Brain microvascular endothelial cell (primary cell): Measurements from ENCODE around the gene DSEL.

Experiments
- DNase-seq: peaks from one replicate; pipeline ENCODE4 v3.0.0-alpha.2; 2020
- H3K27ac ChIP-seq: fragments of 250-450 bp; sonication (Bioruptor Pico); 2 replicates; pipeline ENCODE4 v1.5.1; 2020; ENCODE audit warnings: mild to moderate bottlenecking, moderate library complexity
- H3K27me3 ChIP-seq: fragments of 250-450 bp; sonication (Bioruptor Pico); replicated peaks from 2 replicates; pipeline ENCODE4 v1.5.1; 2020; ENCODE audit warnings: mild to moderate bottlenecking
- H3K36me3 ChIP-seq: fragments of 250-450 bp; sonication (Bioruptor Pico); replicated peaks from 2 replicates; pipeline ENCODE4 v1.5.1; 2020; ENCODE audit warnings: mild to moderate bottlenecking
- H3K4me3 ChIP-seq: 2 replicates; pipeline ENCODE4 v1.5.1; 2011; ENCODE audit warnings: low read depth, mild to moderate bottlenecking, control low read depth, low read length, moderate library complexity
- in situ Hi-C: cut with HindIII; loops from 2 replicates; pipeline ENCODE4 v1.10.0; 2017; ENCODE audit warnings: low sequenced_read_pairs, low pct_ligation_motif_present
- TF ChIP-seq, protein P1 (sequence below): IDR thresholded peaks from 2 replicates; pipeline ENCODE4 v1.5.1; 2011; ENCODE audit warnings: low read depth, mild to moderate bottlenecking, moderate library complexity, low read length, control low read depth, inconsistent platforms; ENCODE audit errors: missing control alignments

DSEL gene

DNA sequence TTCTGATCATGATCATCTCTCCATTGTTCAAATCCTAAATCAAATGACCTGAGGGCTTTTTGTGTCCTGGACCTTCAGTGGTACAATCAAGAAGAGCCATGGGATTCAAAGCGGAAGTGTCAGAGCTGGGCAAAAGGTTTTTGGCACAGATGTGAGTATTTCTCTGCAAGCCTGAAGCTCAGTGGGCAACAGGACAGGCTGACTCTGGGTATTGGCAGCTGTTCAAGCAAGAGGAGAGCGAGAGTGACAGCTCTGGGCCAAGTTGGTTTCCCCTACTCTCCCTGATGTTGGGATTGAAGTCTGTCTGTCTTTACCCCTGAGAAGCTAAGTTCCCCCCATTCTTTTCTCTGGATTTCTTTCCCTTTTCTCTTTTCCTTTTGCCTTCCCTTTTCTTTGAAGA lies 33.3 kb downstream of the DSEL start:
- H3K27me3 ChIP-seq, result no peaks in the 10 kb centered on the region
- in situ Hi-C loops, result no loop called here

DNA sequence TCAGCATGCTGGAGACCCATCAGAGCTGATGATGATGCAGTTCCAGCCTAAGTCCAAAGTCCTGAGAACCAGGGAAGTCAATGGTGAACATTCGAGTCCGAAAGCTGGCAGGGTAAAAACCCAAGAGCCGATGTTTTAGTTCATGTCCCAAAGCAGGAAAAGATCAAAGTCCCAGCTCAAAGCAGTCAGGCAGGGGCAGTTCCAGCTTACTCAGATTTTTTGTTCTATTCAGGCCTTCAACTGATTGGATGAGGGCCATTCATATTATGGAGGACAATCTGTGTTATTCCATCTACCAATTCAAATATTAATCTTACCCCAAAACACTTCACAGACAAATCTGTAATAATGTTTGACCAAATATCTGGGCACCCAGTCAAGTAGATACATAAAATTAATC lies 38.3 kb downstream of the DSEL start:
- H3K27ac ChIP-seq, result no peak overlapping the region
- H3K4me3 ChIP-seq, result no peak overlapping the region
- H3K36me3 ChIP-seq, result no peaks in the 10 kb centered on the region
- no peaks in the 10 kb centered on the region for H3K27me3 ChIP-seq
- in situ Hi-C loops, result no loop called here
- TF ChIP-seq, protein P1, sequence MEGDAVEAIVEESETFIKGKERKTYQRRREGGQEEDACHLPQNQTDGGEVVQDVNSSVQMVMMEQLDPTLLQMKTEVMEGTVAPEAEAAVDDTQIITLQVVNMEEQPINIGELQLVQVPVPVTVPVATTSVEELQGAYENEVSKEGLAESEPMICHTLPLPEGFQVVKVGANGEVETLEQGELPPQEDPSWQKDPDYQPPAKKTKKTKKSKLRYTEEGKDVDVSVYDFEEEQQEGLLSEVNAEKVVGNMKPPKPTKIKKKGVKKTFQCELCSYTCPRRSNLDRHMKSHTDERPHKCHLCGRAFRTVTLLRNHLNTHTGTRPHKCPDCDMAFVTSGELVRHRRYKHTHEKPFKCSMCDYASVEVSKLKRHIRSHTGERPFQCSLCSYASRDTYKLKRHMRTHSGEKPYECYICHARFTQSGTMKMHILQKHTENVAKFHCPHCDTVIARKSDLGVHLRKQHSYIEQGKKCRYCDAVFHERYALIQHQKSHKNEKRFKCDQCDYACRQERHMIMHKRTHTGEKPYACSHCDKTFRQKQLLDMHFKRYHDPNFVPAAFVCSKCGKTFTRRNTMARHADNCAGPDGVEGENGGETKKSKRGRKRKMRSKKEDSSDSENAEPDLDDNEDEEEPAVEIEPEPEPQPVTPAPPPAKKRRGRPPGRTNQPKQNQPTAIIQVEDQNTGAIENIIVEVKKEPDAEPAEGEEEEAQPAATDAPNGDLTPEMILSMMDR, result no peak
- DNase-seq, result no peak

More for the DNA sequence above, 33.3 kb downstream of the DSEL start:
- Histone ChIP-seq H3K36me3 (no peaks in the 10 kb centered on the region), H3K4me3 (no peak overlapping the region), H3K27ac (no peak overlapping the region)
- DNase-seq, result no peak
- TF ChIP-seq, protein P1, result no peak

DNA sequence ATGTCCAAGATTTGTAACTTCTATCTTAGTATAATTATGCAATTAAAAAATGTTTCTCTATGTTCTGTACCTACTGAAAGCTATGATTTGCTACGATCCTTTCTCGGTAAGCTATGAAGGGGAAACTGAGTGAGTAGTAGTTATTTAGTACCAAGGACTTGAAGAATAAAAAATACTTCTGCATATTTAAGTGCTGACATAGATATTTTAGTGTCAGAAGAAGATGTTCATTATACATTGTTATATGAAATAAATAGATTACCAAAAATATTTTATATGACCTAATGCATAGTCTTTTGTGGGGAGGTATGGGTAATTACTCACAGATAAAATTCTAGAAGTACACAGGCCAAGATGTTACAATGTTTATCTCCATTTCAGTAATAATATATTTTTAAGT lies 39.0 kb downstream of the DSEL start:
- Histone ChIP-seq H3K27ac (no peak overlapping the region), H3K27me3 (no peaks in the 10 kb centered on the region), H3K4me3 (no peak overlapping the region), H3K36me3 (no peaks in the 10 kb centered on the region)
- DNase-seq, result no peak
- in situ Hi-C loops, result no loop called here
- TF ChIP-seq, protein P1, result no peak

DNA sequence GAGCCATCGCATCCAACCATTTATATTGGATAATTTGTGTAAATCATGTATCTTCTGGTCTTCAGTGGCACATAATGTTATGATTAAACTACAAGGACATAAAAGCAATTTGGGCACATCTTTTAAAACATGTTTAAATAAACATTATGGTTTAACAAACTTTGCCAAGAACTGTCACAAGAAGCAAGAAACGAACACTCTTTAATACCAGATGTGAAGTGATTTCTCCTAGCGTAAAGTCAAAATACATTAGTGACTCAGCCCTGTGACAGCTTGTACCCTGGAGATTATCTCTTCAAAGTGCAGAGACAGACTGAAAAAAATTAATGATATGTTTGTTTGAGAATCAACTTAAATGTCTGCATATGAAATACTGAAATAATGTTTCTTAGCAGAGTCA lies 39.9 kb downstream of the DSEL start:
- DNase-seq, result no peak
- Histone ChIP-seq H3K27me3 (no peaks in the 10 kb centered on the region), H3K27ac (no peak overlapping the region), H3K36me3 (no peaks in the 10 kb centered on the region), H3K4me3 (no peak overlapping the region)
- TF ChIP-seq, protein P1, result no peak
- in situ Hi-C loops, result no loop called here

DNA sequence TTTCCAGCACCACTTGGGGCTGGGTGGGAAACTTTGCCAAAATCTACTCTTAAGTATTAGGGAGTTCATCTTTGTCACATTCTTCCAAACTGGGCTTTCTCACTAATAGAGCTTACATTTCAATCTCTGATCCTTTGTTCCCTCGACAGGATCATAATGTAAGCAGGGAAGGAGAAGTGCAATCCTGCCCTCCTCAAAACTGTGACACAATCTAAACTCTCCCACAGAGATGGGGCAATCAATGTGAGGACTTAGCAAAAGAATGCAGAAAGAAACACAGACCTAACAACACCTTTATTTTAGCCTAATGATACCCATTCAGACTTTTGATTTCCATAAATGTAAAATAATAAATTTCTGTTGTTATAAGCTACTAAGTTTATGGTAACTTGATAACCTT lies 40.8 kb downstream of the DSEL start:
- in situ Hi-C loops, result no loop called here
- no peaks in the 10 kb centered on the region for H3K27me3 ChIP-seq
- no peak overlapping the region for H3K27ac ChIP-seq
- no peak overlapping the region for H3K4me3 ChIP-seq
- H3K36me3 ChIP-seq, result no peaks in the 10 kb centered on the region
- TF ChIP-seq, protein P1, result no peak
- DNase-seq, result no peak

DNA sequence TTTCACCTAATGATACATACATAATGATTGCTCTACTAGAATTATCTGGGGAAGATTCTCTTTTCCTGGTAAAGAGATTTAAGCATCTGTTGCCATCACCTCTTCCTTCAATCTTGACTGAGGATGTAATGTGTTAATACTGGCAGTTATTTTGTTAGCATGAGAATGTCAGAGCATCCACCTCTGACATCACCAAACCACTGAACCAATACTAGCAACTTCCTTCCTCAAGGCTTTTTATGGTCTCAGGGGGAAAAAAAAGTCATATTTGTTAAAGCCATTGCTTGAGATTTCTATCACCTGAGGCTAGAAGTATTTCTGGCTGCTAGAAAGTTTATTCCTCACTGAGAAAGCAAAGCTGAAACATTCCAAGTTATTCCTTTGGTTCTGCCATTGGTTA lies 48.5 kb downstream of the DSEL start:
- Histone ChIP-seq H3K4me3 (no peak overlapping the region), H3K36me3 (no peaks in the 10 kb centered on the region), H3K27me3 (no peaks in the 10 kb centered on the region), H3K27ac (no peak overlapping the region)
- DNase-seq, result no peak
- in situ Hi-C loops, result no loop called here
- TF ChIP-seq, protein P1, result no peak
